H1 (cell line): ENCODE data around the gene FAM209B. TPM values are rescaled to one million over a fixed set of nuclear protein-coding genes. Genes with fewer than 3 reads are reported as not detected.

Experiments
- CTCF ChIA-PET: fragments of 300-600 bp; sonication (Branson Sonifier 250); formaldehyde crosslinking; loops from one replicate; lab custom pipeline; 2021; ENCODE audit not compliant: partially characterized antibody; lab: Charles Lee
- POLR2A ChIA-PET: fragments of 300-600 bp; sonication (Branson Sonifier 250); formaldehyde crosslinking; loops from one replicate; lab custom pipeline; 2021; ENCODE audit warnings: inconsistent platforms; ENCODE audit not compliant: partially characterized antibody; lab: Charles Lee
- DNase-seq, 2 experiments: peaks; one replicate each; pipeline versions ENCODE4 v3.0.0 to v3.0.0-alpha.2; 2010 to 2022; ENCODE audit warnings: low spot score in 2 of 2, low read depth in 1 of 2, mixed read lengths in 1 of 2
- FAIRE-seq: peaks from 2 replicates; lab custom pipeline; 2011; peaks lifted over from hg19 to GRCh38; lab: Jason Lieb, UNC
- H2AFZ ChIP-seq: 2 replicates; pipeline ENCODE4 v1.8.1; 2012; ENCODE audit warnings: low read length, inconsistent platforms
- H2AK5ac ChIP-seq: 2 replicates; pipeline ENCODE4 v1.6.1; 2013; ENCODE audit warnings: low read depth, low read length
- H2BK120ac ChIP-seq: replicated peaks from 2 replicates; pipeline ENCODE3; 2013; ENCODE audit warnings: low read depth, low read length, inconsistent platforms
- H2BK12ac ChIP-seq: 2 replicates; pipeline ENCODE4 v1.6.1; 2013; ENCODE audit warnings: low read depth, low read length
- H2BK15ac ChIP-seq: 2 replicates; pipeline ENCODE4 v1.6.1; 2013; ENCODE audit warnings: low read length
- H2BK20ac ChIP-seq: 2 replicates; pipeline ENCODE4 v1.6.1; 2013; ENCODE audit warnings: low read length
- H2BK5ac ChIP-seq: 2 replicates; pipeline ENCODE4 v1.6.1; 2013; ENCODE audit warnings: low read depth, low read length
- H3K14ac ChIP-seq: 2 replicates; pipeline ENCODE4 v1.6.1; 2013; ENCODE audit warnings: inconsistent platforms; ENCODE audit not compliant: insufficient read length
- H3K18ac ChIP-seq: 2 replicates; pipeline ENCODE4 v1.6.1; 2013; ENCODE audit warnings: low read length; ENCODE audit errors: extremely low read depth
- H3K23ac ChIP-seq: 2 replicates; pipeline ENCODE4 v1.6.1; 2013; ENCODE audit warnings: inconsistent platforms; ENCODE audit not compliant: insufficient read length
- H3K23me2 ChIP-seq: 2 replicates; pipeline ENCODE4 v1.6.1; 2013; ENCODE audit warnings: low read depth, low read length
- H3K27ac ChIP-seq: 2 replicates; pipeline ENCODE4 v1.6.1; 2011; ENCODE audit warnings: low read depth, low read length, inconsistent platforms
- H3K27me3 ChIP-seq, 4 experiments: replicated peaks in 1 of 4; 1 replicate in 1 of 4; 2 replicates in 3 of 4; pipeline versions ENCODE4 v1.6.1 to v1.8.1; 2011 to 2013; ENCODE audit warnings: low read length in 3 of 4, mild to moderate bottlenecking in 3 of 4, inconsistent platforms in 2 of 4, mixed read lengths in 2 of 4, moderate library complexity in 1 of 4; ENCODE audit not compliant: control insufficient read depth in 3 of 4, insufficient read depth in 3 of 4; ENCODE audit errors: extremely low read depth in 1 of 4
- H3K36me3 ChIP-seq, 4 experiments: 2 replicates each; pipeline versions ENCODE4 v1.6.1 to v1.8.1; 2011 to 2013; ENCODE audit warnings: mild to moderate bottlenecking in 4 of 4, low read length in 3 of 4, moderate library complexity in 2 of 4, control low read depth in 1 of 4, inconsistent platforms in 1 of 4; ENCODE audit not compliant: insufficient read depth in 4 of 4, control insufficient read depth in 2 of 4
- H3K4ac ChIP-seq: replicated peaks from 2 replicates; pipeline ENCODE3; 2013; ENCODE audit warnings: low read length, low read depth, mixed read lengths, inconsistent platforms; ENCODE audit not compliant: insufficient read length
- H3K4me1 ChIP-seq, 4 experiments: replicated peaks in 1 of 4; 1 replicate in 1 of 4; 2 replicates in 3 of 4; pipeline versions ENCODE4 v1.6.1 to v1.8.1; 2011 to 2013; ENCODE audit warnings: low read length in 3 of 4, inconsistent platforms in 2 of 4, mixed read lengths in 1 of 4; ENCODE audit not compliant: insufficient read depth in 4 of 4, control insufficient read depth in 3 of 4
- H3K4me2 ChIP-seq, 2 experiments: 2 replicates each; pipeline versions ENCODE4 v1.6.1 to v1.8.1; 2011 to 2013; ENCODE audit warnings: low read depth in 2 of 2, low read length in 2 of 2, control low read depth in 1 of 2, inconsistent platforms in 1 of 2, mild to moderate bottlenecking in 1 of 2; ENCODE audit not compliant: insufficient read depth in 1 of 2
- H3K4me3 ChIP-seq, 4 experiments: fragments of 200-600, 300-600 bp in 1 of 4; sonication (generic), shearing (Covaris generic), sonication (Bioruptor Twin) in 1 of 4; 2 replicates each; pipeline versions ENCODE4 v1.5.1 to v1.8.1; 2011 to 2016; ENCODE audit warnings: low read length in 4 of 4, low read depth in 3 of 4, control low read depth in 2 of 4, inconsistent platforms in 2 of 4, mild to moderate bottlenecking in 2 of 4, mixed read lengths in 1 of 4, moderate library complexity in 1 of 4; ENCODE audit not compliant: insufficient read depth in 2 of 4; ENCODE audit errors: extremely low read depth in 1 of 4
- H3K56ac ChIP-seq: replicated peaks from 2 replicates; pipeline ENCODE3; 2013; ENCODE audit warnings: low read depth, mild to moderate bottlenecking, mixed read lengths, low read length, inconsistent platforms; ENCODE audit not compliant: insufficient read length
- H3K79me1 ChIP-seq: 2 replicates; pipeline ENCODE4 v1.6.1; 2013; ENCODE audit warnings: low read depth, low read length, control low read depth
- H3K79me2 ChIP-seq, 2 experiments: 2 replicates each; pipeline versions ENCODE4 v1.6.1 to v1.8.1; 2012 to 2013; ENCODE audit warnings: low read length in 2 of 2, mild to moderate bottlenecking in 2 of 2, inconsistent platforms in 1 of 2; ENCODE audit not compliant: insufficient read depth in 2 of 2, control insufficient read depth in 1 of 2
- H3K9ac ChIP-seq, 4 experiments: replicated peaks in 1 of 4; 1 replicate in 1 of 4; 2 replicates in 3 of 4; pipeline versions ENCODE4 v1.6.1 to v1.8.1; 2011 to 2013; ENCODE audit warnings: low read depth in 3 of 4, low read length in 3 of 4, control low read depth in 2 of 4, mild to moderate bottlenecking in 2 of 4, moderate library complexity in 2 of 4, inconsistent platforms in 1 of 4; ENCODE audit errors: extremely low read depth in 1 of 4
- H3K9me3 ChIP-seq, 2 experiments: 2 replicates each; pipeline versions ENCODE4 v1.6.1 to v1.8.1; 2012 to 2013; ENCODE audit warnings: mild to moderate bottlenecking in 2 of 2, moderate library complexity in 2 of 2, control low read depth in 1 of 2, inconsistent platforms in 1 of 2, low read depth in 1 of 2, low read length in 1 of 2, mixed read lengths in 1 of 2; ENCODE audit not compliant: insufficient read depth in 2 of 2
- H4K20me1 ChIP-seq, 2 experiments: replicated peaks in 1 of 2; 2 replicates each; pipeline versions ENCODE3 to v1.8.1; 2011 to 2013; ENCODE audit warnings: inconsistent platforms in 2 of 2, low read length in 2 of 2, mild to moderate bottlenecking in 1 of 2; ENCODE audit not compliant: insufficient read depth in 2 of 2, control insufficient read depth in 1 of 2
- H4K5ac ChIP-seq: 2 replicates; pipeline ENCODE4 v1.6.1; 2013; ENCODE audit warnings: low read length, low read depth, mixed read lengths, inconsistent platforms; ENCODE audit not compliant: insufficient read length
- H4K8ac ChIP-seq: 2 replicates; pipeline ENCODE4 v1.8.0; 2013; ENCODE audit warnings: mild to moderate bottlenecking, moderate library complexity, low read length, inconsistent platforms; ENCODE audit not compliant: insufficient read depth; ENCODE audit errors: extremely low read depth
- H4K91ac ChIP-seq: replicated peaks from 2 replicates; pipeline ENCODE3; 2013; ENCODE audit warnings: low read length, mixed read lengths, inconsistent platforms; ENCODE audit not compliant: insufficient read length
- ATF3 ChIP-seq: IDR thresholded peaks from 2 replicates; pipeline ENCODE4 v1.6.1; 2011; ENCODE audit warnings: low read depth, mild to moderate bottlenecking, low read length; ENCODE audit not compliant: insufficient read depth
- CBX8 ChIP-seq: fragments of 300-800, 300-1000 bp; sonication (generic); IDR thresholded peaks from 2 replicates; pipeline ENCODE4 v1.7.1; 2016; ENCODE audit warnings: low read depth, low read length, borderline replicate concordance
- CTBP2 ChIP-seq: IDR thresholded peaks from 2 replicates; pipeline ENCODE4 v1.7.0; 2011; ENCODE audit warnings: borderline replicate concordance, mild to moderate bottlenecking, moderate library complexity, mixed read lengths, low read length; ENCODE audit not compliant: insufficient read depth, insufficient read length
- FOSL1 ChIP-seq: IDR thresholded peaks from 2 replicates; pipeline ENCODE4 v1.6.1; 2011; ENCODE audit warnings: mild to moderate bottlenecking, low read depth, low read length, moderate library complexity; ENCODE audit not compliant: insufficient read depth
- JUN ChIP-seq: IDR thresholded peaks from 2 replicates; pipeline ENCODE4 v1.6.1; 2011; ENCODE audit warnings: low read depth, mild to moderate bottlenecking, improper control_type of control experiment, low read length
- RAD21 ChIP-seq, 2 experiments: IDR thresholded peaks in 1 of 2; conservative IDR thresholded peaks in 1 of 2; 2 replicates each; pipeline ENCODE4 v1.6.1; 2011; ENCODE audit warnings: low read depth in 2 of 2, low read length in 2 of 2, improper control_type of control experiment in 1 of 2, inconsistent platforms in 1 of 2, mild to moderate bottlenecking in 1 of 2, moderate library complexity in 1 of 2
- SAP30 ChIP-seq: fragments of 300-600 bp; sonication (generic); IDR thresholded peaks from 2 replicates; pipeline ENCODE4 v1.7.1; 2012; ENCODE audit warnings: low read length, moderate library complexity, mild to moderate bottlenecking, inconsistent platforms; ENCODE audit not compliant: insufficient read depth, insufficient replicate concordance
- SIN3A ChIP-seq, 2 experiments: IDR thresholded peaks in 1 of 2; conservative IDR thresholded peaks in 1 of 2; 2 replicates each; pipeline ENCODE4 v1.6.1; 2011 to 2012; ENCODE audit warnings: low read length in 2 of 2, improper control_type of control experiment in 1 of 2, low read depth in 1 of 2, mild to moderate bottlenecking in 1 of 2
- SIRT6 ChIP-seq: IDR thresholded peaks from one replicate; pipeline ENCODE4 v1.7.1; 2012; ENCODE audit warnings: low read length, inconsistent platforms
- SUZ12 ChIP-seq: fragments of 200-600 bp; sonication (generic); IDR thresholded peaks from 2 replicates; pipeline ENCODE4 v1.6.1; 2012; ENCODE audit warnings: mild to moderate bottlenecking, inconsistent platforms, low read length, moderate library complexity, mixed read lengths
- WGBS, 2 experiments: shearing (Covaris generic) in 1 of 2; methylation state at CpG; one replicate each; pipeline versions ENCODE4 v1.1.6 to v1.1.7; 2013 to 2015; ENCODE audit warnings: low lambda C conversion rate in 2 of 2, mixed read lengths in 2 of 2, inconsistent platforms in 1 of 2, low coverage in 1 of 2, missing lambda C conversion rate in 1 of 2; ENCODE audit not compliant: insufficient replicate concordance in 2 of 2, insufficient coverage in 1 of 2, insufficient read length in 1 of 2; ENCODE audit errors: extremely low coverage in 1 of 2, missing lambda C conversion rate in 1 of 2; 5-methylcytosine and 5-hydroxymethylcytosine counted together
- polyA plus RNA-seq, 7 experiments: library from polyadenylated mRNA; depleted of rRNA in 3 of 7; stranded (reverse) in 5 of 7; unstranded in 2 of 7; fragments of >200 nt in 5 of 7; fragments of 200-250 nt in 2 of 7; gene quantifications; 1 replicate in 5 of 7; 2 replicates in 1 of 7; 4 replicates in 1 of 7; pipeline versions ENCODE4 v1.2.1 to v1.2.3, GENCODE V29; 2011 to 2013; ENCODE audit warnings: missing spikeins in 2 of 7, mixed read lengths in 2 of 7
- total RNA-seq: library from RNA; stranded (reverse); fragmentation: NEBNext Ultra II Directional; extraction: Animal tissue kit (Norgen Biotek cat#: 25700); gene quantifications from 2 replicates; pipeline ENCODE4 v1.2.1, GENCODE V29; 2021

FAM209B gene
- total and polyA plus RNA-seq, 2 of the 8 experiments (the other 6 are each of a cell fraction or from before 2014, with no cell fraction given): 0.29 TPM; not detected in 1

GRCh38 chr20:56558968-56559367 lies 25.9 kb downstream of the FAM209B start:
- Histone ChIP-seq H3K4me2 (no peak overlapping the region), H2BK120ac (no peak overlapping the region), H2AK5ac (no peak overlapping the region), H3K9ac (no peak overlapping the region), H3K79me2 (no peaks in the 10 kb centered on the region), H3K4ac (no peak overlapping the region), H3K36me3 (no peaks in the 10 kb centered on the region), H2BK20ac (no peak overlapping the region), H4K91ac (no peak overlapping the region), H3K9me3 (no peaks in the 10 kb centered on the region), H3K23me2 (no peaks in the 10 kb centered on the region), H4K8ac (no peak overlapping the region), H3K4me3 (no peak overlapping the region), H4K20me1 (no peaks in the 10 kb centered on the region), H2BK5ac (no peak overlapping the region), H3K18ac (no peak overlapping the region), H3K4me1 (peaks cover 0 to 2% (median 0%) of the 10 kb centered on the region in 4 experiments; a peak in 1 of 7 replicates), H3K27ac (no peak overlapping the region), H2BK15ac (no peak overlapping the region), H2BK12ac (no peak overlapping the region), H3K56ac (no peak overlapping the region), H3K23ac (no peak overlapping the region), H2AFZ (no peak overlapping the region), H3K27me3 (no peaks in the 10 kb centered on the region), H3K14ac (no peak overlapping the region), H3K79me1 (no peaks in the 10 kb centered on the region), H4K5ac (no peak overlapping the region)
- ChIA-PET POLR2A (no interaction called here), CTCF (interaction anchor here (1.2 to 1.6 kb wide), 3 partner anchors 11 to 285 kb away, joined by 3 to 6 read pairs (median 5); no protein-coding TSS in a partner anchor)
- TF ChIP-seq CBX8 (no peak), SIRT6 (no peak), JUN (no peak), SUZ12 (no peak), ATF3 (no peak), RAD21 (IDR thresholded peaks at IDR 0.05 in 1 of 2, conservative IDR thresholded peaks at IDR 0.05 in 1 of 2; ENCODE audit: low read depth in 2 of 2, low read length in 2 of 2) (no peak), CTBP2 (no peak), FOSL1 (no peak), SIN3A (conservative IDR thresholded peaks at IDR 0.05 in 1 of 2, IDR thresholded peaks at IDR 0.05 in 1 of 2; ENCODE audit: low read depth in 1 of 2, low read length in 2 of 2) (no peak), SAP30 (no peak)
- 80% methylated on average over 6 of the region's 6 CpGs; no CpG with 5 or more reads in 1 of the 2 experiments for WGBS, 2 experiments
- DNase-seq (no peak), FAIRE-seq (no peak)
